ENCODE data around the gene ZNF536. TPM values are rescaled to one million over a fixed set of nuclear protein-coding genes. Genes with fewer than 3 reads are reported as not detected.
"Not testable (repeated sequence)": the region's sequence is repeated elsewhere in the genome, so short reads cannot be mapped to it uniquely, and the experiment has no call there.

ZNF536 gene
- total and polyA plus RNA-seq, 9 of the 15 experiments (the other 6 are each of a cell fraction or from before 2014, with no cell fraction given): not detected

DNA sequence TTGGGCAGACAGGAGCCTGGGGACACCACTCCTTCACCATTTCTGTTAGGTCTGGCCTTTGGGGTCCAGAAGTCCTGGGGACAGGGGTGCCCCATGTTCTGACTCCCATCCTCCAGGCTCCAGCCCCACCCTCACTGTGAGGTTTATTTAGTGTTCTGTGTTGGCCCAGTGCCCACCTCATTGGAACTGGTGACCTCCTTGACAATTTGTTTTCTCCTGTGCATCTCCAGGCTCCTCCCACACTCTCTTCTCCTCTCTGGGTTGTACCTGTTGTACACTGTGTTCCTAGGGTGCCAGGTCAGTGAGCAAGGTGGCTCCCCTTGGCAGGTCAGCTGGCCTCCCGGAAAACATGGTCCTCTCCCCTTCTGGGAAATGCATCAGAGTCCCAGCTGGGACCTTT, 110.8 kb downstream of the ZNF536 start (continued):
- TF ChIP-seq, protein P1, sequence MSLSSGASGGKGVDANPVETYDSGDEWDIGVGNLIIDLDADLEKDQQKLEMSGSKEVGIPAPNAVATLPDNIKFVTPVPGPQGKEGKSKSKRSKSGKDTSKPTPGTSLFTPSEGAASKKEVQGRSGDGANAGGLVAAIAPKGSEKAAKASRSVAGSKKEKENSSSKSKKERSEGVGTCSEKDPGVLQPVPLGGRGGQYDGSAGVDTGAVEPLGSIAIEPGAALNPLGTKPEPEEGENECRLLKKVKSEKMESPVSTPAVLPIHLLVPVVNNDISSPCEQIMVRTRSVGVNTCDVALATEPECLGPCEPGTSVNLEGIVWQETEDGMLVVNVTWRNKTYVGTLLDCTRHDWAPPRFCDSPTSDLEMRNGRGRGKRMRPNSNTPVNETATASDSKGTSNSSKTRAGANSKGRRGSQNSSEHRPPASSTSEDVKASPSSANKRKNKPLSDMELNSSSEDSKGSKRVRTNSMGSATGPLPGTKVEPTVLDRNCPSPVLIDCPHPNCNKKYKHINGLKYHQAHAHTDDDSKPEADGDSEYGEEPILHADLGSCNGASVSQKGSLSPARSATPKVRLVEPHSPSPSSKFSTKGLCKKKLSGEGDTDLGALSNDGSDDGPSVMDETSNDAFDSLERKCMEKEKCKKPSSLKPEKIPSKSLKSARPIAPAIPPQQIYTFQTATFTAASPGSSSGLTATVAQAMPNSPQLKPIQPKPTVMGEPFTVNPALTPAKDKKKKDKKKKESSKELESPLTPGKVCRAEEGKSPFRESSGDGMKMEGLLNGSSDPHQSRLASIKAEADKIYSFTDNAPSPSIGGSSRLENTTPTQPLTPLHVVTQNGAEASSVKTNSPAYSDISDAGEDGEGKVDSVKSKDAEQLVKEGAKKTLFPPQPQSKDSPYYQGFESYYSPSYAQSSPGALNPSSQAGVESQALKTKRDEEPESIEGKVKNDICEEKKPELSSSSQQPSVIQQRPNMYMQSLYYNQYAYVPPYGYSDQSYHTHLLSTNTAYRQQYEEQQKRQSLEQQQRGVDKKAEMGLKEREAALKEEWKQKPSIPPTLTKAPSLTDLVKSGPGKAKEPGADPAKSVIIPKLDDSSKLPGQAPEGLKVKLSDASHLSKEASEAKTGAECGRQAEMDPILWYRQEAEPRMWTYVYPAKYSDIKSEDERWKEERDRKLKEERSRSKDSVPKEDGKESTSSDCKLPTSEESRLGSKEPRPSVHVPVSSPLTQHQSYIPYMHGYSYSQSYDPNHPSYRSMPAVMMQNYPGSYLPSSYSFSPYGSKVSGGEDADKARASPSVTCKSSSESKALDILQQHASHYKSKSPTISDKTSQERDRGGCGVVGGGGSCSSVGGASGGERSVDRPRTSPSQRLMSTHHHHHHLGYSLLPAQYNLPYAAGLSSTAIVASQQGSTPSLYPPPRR (CRISPR knock-in tag; IDR thresholded peaks at IDR 0.05; ENCODE audit: borderline replicate concordance): no peak
- TF ChIP-seq ZNF644 (tag; IDR thresholded peaks at IDR 0.05; ENCODE audit: low read depth) (no peak), MITF (IDR thresholded peaks at IDR 0.05) (no peak), ZNF511 (CRISPR knock-in tag; IDR thresholded peaks at IDR 0.05) (no peak), MCM3 (IDR thresholded peaks at IDR 0.05) (no peak), STAT5A (IDR thresholded peaks at IDR 0.05; ENCODE audit: borderline replicate concordance, low read length) (no peak), SIN3B (IDR thresholded peaks at IDR 0.05; ENCODE audit: low read depth) (no peak), ZNF175 (CRISPR knock-in tag; IDR thresholded peaks at IDR 0.05; ENCODE audit: low read depth) (no peak), ADNP (tag; IDR thresholded peaks at IDR 0.05) (no peak)
- TF ChIP-seq, protein P2, sequence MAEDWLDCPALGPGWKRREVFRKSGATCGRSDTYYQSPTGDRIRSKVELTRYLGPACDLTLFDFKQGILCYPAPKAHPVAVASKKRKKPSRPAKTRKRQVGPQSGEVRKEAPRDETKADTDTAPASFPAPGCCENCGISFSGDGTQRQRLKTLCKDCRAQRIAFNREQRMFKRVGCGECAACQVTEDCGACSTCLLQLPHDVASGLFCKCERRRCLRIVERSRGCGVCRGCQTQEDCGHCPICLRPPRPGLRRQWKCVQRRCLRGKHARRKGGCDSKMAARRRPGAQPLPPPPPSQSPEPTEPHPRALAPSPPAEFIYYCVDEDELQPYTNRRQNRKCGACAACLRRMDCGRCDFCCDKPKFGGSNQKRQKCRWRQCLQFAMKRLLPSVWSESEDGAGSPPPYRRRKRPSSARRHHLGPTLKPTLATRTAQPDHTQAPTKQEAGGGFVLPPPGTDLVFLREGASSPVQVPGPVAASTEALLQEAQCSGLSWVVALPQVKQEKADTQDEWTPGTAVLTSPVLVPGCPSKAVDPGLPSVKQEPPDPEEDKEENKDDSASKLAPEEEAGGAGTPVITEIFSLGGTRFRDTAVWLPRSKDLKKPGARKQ (CRISPR knock-in tag; IDR thresholded peaks at IDR 0.05): no peak
- TF ChIP-seq, protein P3, sequence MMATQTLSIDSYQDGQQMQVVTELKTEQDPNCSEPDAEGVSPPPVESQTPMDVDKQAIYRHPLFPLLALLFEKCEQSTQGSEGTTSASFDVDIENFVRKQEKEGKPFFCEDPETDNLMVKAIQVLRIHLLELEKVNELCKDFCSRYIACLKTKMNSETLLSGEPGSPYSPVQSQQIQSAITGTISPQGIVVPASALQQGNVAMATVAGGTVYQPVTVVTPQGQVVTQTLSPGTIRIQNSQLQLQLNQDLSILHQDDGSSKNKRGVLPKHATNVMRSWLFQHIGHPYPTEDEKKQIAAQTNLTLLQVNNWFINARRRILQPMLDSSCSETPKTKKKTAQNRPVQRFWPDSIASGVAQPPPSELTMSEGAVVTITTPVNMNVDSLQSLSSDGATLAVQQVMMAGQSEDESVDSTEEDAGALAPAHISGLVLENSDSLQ (IDR thresholded peaks at IDR 0.05): no peak

DNA sequence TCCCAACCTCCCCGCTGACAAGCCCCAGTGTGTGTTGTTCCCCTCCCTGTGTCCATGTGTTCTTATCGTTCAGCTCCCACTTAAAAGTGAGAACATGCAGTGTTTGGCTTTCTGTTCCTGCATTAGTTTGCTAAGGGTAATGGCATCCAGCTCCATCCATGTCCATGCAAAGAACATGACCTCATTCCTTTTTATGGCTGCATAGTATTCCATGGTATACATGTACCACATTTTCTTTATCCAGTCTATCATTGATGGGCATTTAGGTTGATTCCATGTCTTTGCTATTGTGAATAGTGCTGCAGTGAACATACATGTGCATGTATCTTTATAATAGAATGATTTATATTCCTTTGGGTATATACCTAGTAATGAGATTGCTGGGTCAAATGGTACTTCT, 114.1 kb downstream of the ZNF536 start:
- H2AFZ ChIP-seq (ENCODE audit: low read depth, low read length); H3K9me3 ChIP-seq (replicated peaks; ENCODE audit: control insufficient read depth, insufficient read depth, low read depth, low read length); FAIRE-seq; ATAC-seq; in situ Hi-C loops (cut with MboI); BruUV-seq (replicated peaks); POLR2A ChIA-PET; H3K9ac ChIP-seq (ENCODE audit: insufficient read depth in 1 of 2, low read depth in 2 of 2, low read length in 2 of 2); H3K79me2 ChIP-seq (ENCODE audit: control insufficient read depth, insufficient read depth, low read length); H3K4me2 ChIP-seq (ENCODE audit: insufficient read depth, low read length); DNase-seq (ENCODE audit: extremely low read depth in 1 of 4, low spot score in 3 of 4); H3K27me3 ChIP-seq (ENCODE audit: control insufficient read depth in 2 of 2, insufficient read depth in 2 of 2, low read length in 2 of 2); H3K4me3 ChIP-seq; H4K20me1 ChIP-seq (replicated peaks; ENCODE audit: control insufficient read depth, insufficient read depth, low read length); intact Hi-C loops (cut with micrococcal nuclease); H3K27ac ChIP-seq (ENCODE audit: extremely low read depth, low read depth, low read length); CTCF ChIA-PET (ENCODE audit: low intra/inter-chr PET ratio); H3K4me1 ChIP-seq (replicated peaks in 1 of 2; ENCODE audit: control insufficient read depth in 2 of 2, insufficient read depth in 2 of 2, low read length in 2 of 2); H3K9me1 ChIP-seq (ENCODE audit: control insufficient read depth, insufficient read depth, low read length); H3K36me3 ChIP-seq (ENCODE audit: control insufficient read depth, insufficient read depth, low read length): not testable (repeated sequence)
- 0% methylated on average over 2 of the region's 2 CpGs for WGBS (ENCODE audit: insufficient coverage, low coverage, missing lambda C conversion rate)
